NCI-H2171 treated with DMSO at 0.1 percent for 48 hours (cell line): Measurements from ENCODE around the gene GRIK4.

Experiments
- DNase-seq: peaks from one replicate; lab custom pipeline; 2025; lab: John Stamatoyannopoulos, UW

Gene GRIK4

GRCh38 chr11:120635136-120635810 lies 123.7 kb downstream of the GRIK4 start:
- DNase-seq: no peak

GRCh38 chr11:120637131-120637530 lies 125.6 kb downstream of the GRIK4 start:
- no peak for DNase-seq

DNA sequence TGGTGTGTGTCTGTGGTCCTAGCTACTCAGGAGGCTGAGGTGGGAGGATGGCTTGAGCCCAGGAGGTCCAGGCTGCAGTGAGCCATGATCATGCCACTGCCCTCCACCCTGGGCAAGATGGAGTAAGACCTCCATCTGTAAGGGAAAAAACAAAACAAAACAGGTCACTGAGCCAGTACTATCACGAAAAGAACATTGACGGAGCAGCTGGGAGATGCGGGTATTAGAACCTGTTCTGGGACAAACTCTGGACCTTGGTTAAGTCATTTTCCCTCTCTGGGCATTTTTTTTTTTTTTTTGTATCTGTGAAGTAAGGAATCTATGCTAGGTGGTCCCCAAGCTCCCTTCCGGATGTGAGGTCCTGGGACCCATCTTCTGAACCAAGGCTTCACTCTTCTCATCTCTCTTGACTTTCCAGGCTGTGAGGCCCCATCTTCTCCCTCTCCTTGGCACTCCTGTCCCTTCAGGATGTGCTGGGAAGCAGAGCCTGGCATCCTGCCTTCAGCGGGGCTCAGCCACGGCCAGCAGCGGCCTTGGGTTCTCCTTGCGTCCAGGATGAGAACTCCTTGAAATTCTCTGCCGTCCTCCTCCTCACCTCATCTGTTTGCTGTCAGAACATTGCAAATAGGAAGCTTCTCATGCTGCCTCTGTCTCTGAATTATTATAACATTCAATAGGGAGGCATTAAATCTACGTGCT lies 130.8 kb downstream of the GRIK4 start:
- DNase-seq: no peak

- no peak for DNase-seq
Measured at GRCh38 chr11:120643284-120643683, 131.7 kb downstream of the GRIK4 start.

GRCh38 chr11:120645639-120646038 lies 134.1 kb downstream of the GRIK4 start:
- peak; percentile 64 for DNase-seq

DNA sequence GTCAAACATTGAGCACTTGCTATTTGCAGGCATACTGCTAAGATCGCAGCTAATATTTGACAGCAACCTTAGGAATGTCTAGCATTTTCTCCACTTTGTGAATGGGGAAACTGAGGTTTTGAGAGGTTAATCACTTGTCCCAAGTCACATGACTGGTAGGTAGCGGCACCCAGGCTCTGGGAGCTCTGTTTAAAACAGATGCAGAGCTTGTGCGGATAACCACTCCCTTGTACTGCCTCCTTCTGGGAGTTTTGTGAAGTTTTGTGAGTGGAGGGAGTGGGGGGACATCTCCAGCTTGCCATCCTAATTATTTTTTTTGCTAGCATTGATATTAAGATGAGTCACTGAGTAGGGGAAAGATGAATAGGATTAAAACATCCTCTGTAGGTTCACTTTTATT lies 134.7 kb downstream of the GRIK4 start:
- no peak for DNase-seq

GRCh38 chr11:120647681-120648080 lies 136.1 kb downstream of the GRIK4 start:
- no peak for DNase-seq

DNA sequence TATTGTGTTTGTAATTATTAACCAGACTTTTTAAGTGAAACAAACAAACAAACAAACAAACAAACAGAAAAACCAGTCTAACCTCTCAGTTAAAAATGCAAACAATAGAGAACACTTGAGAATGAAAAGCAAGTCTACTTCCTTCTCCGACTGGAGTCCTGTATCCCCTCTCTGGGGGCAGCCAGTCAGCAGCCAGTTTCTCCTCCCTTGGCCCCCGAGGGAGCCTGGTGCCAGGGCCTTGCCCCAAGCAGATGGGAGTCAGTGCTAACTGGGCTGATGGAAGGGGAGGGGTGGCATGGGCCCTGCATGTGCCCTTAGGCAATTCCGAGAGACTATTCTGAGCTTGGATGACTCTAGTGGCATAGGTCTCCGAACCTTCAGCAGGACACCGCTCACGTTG lies 137.2 kb downstream of the GRIK4 start:
- no peak for DNase-seq

GRCh38 chr11:120649316-120649715 lies 137.8 kb downstream of the GRIK4 start:
- DNase-seq: no peak

- DNase-seq: no peak
Measured at GRCh38 chr11:120651396-120651795, 139.8 kb downstream of the GRIK4 start.

GRCh38 chr11:120651836-120652235 lies 140.3 kb downstream of the GRIK4 start:
- DNase-seq: no peak

GRCh38 chr11:120652705-120653335 lies 141.3 kb downstream of the GRIK4 start:
- DNase-seq: no peak

DNA sequence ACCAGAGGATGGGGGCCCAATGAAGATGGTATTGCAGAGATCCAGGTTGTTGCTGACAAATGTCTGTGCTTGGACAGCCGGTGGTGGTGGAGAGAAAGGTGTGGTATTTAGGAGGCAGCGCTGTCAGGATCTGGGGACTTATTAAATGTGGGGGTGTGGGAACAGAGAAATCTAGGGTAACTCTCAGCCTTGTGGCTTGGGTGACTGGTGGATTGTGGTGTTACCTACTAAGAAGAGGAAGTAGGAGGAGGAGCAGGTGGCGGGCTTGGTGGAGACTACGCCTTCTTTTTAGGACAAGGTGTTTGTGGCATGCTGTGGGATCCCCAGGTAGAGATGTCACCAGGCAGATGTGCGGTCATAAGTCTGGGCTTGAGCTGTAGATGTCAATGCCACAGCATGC lies 144.0 kb downstream of the GRIK4 start:
- DNase-seq: no peak

DNA sequence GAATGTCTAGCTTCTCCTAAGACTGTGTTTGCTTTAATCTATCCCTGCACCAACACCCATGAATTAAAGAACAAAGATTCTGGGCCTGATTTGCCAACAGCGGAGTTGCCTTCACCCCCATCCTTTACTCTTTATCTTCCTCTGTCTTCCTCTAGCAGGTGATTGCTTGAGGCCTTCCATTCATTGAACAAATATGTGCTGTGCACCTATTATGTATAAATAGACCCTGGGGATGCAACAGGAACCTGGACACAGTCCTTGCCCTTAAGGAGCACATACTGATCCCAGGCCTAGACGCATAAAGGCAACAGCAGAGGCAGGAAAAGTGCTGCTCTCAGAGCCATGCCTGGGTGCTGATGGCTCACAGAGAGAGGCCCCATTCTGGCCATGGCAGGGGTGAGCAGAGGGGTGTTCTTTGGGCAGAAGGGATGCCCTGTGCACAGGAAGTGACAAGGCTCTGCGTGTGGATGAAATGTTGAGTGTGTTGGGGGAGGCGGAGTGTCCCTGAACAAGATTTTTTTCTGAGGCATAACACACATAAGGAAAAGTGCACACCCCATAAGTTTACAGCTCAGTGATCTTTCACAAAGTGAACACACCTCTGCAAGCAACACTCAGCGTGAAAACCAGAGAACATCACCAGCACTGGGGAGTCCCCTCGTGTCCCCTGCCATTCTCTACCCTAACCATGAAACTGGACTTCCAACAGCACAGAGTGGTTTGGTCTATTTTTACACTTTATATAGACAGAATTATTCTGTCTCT lies 145.9 kb downstream of the GRIK4 start:
- no peak for DNase-seq

- DNase-seq: no peak
Measured at GRCh38 chr11:120658071-120658423, 146.5 kb downstream of the GRIK4 start.

- no peak for DNase-seq
Measured at GRCh38 chr11:120659076-120659475, 147.5 kb downstream of the GRIK4 start.

DNA sequence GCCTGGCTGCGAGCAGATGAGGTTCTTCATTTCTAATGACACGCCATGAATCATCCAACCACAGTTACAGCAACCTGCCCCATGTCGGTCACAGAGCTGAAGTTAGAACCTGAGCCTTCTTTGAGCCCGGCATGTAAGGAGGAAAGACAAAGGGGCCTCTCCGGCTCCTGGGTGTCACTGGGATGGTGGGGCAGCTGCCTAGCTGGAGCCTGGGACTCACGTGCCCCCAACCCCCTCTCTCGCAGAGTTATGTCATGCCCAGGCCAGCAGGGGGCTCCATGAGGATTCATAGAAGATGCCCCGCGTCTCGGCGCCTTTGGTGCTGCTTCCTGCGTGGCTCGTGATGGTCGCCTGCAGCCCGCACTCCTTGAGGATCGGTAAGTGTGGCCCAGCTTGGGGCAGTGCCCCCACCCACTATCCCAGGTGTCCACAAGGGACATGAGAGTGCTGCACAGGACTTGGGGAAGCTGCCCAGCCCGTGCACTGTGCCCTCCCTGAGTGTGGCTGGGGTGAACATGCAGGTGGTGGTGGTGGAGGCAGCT lies 148.5 kb downstream of the GRIK4 start:
- DNase-seq: no peak

- no peak for DNase-seq
Measured at GRCh38 chr11:120662071-120662676, 150.6 kb downstream of the GRIK4 start.

DNA sequence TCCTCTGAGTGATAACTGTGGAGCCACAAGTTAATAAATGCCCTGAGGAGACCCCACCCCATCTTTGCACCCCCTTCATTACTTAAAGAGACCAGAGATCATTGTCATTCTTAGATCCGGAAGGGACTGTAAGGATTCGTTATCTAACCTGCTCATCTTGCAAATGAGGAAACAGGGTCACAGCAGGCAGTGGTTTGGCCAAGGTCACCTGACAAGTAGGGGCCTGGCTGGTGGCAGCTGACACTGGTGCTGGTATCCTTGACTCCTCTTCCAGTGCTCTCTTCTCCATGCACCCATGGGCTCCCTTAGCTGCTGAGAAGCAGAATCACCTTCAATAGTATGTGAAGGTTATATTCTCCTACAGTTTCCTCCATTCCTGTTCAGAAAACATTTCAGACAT lies 151.6 kb downstream of the GRIK4 start:
- DNase-seq: no peak

GRCh38 chr11:120666121-120666639 lies 154.6 kb downstream of the GRIK4 start:
- no peak for DNase-seq

- no peak for DNase-seq
Measured at GRCh38 chr11:120667281-120667680, 155.7 kb downstream of the GRIK4 start.

DNA sequence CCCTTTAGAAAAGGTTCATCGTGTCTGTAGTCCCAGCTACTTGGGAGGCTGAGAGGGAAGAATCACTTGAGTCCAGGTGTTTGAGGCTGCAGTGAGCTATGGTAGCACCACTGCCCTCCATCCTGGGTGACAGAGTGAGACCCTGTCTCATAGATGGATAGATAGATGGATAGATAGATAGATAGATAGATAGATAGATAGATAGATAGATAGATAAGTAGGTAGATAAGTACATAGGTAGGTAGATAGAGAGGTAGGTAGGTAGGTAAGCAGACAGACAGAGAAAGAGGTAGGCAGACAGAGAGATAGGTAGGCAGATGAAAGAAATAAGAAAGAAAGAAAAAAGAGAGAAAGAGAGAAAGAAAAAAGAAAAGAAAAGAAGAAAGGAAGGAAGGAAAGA lies 156.4 kb downstream of the GRIK4 start:
- no peak for DNase-seq
